NCI-H2196 (cell line): ENCODE results near the gene RPL36.

Experiments used
- DNase-seq: peaks from one replicate; lab custom pipeline; 2025; ENCODE audit not compliant: unreplicated experiment; lab: John Stamatoyannopoulos, UW

The RPL36 gene

GRCh38 chr19:5673752-5674151 lies 16.3 kb upstream of the RPL36 start:
- DNase-seq, result no peak

- no peak for DNase-seq
Observed at GRCh38 chr19:5674714-5675113, 15.4 kb upstream of the RPL36 start.

GRCh38 chr19:5676105-5676771 lies 13.9 kb upstream of the RPL36 start:
- DNase-seq, result no peak

- DNase-seq, result no peak
Observed at GRCh38 chr19:5676772-5677105, 13.4 kb upstream of the RPL36 start.

GRCh38 chr19:5677136-5677535 lies 13.0 kb upstream of the RPL36 start:
- DNase-seq, result no peak

- DNase-seq, result no peak
Observed at GRCh38 chr19:5677580-5677979, 12.5 kb upstream of the RPL36 start.

GRCh38 chr19:5678071-5678718 lies 11.9 kb upstream of the RPL36 start:
- DNase-seq, result no peak

GRCh38 chr19:5679289-5680083 lies 10.6 kb upstream of the RPL36 start:
- no peak for DNase-seq

- DNase-seq, result no peak
Observed at GRCh38 chr19:5680084-5680436, 10.0 kb upstream of the RPL36 start.

- DNase-seq, result peak; percentile 98
Observed at GRCh38 chr19:5680437-5681368, 9.4 kb upstream of the RPL36 start, which contains the start of the genes HSD11B1L and MICOS13. TSS of gene HSD11B1L (plus strand) at chr19:5681027. CDS start at chr19:5684833, 3,806 bp downstream. TSS of gene MICOS13 (minus strand) at chr19:5680516. CDS start at chr19:5680486, 30 bp downstream.

GRCh38 chr19:5681391-5682106 lies 8.5 kb upstream of the RPL36 start:
- DNase-seq, result no peak

- DNase-seq, result no peak
Observed at GRCh38 chr19:5682107-5682482, 8.0 kb upstream of the RPL36 start.

- DNase-seq, result no peak
Observed at GRCh38 chr19:5683177-5683886, 6.8 kb upstream of the RPL36 start.

- DNase-seq, result no peak
Observed at GRCh38 chr19:5684694-5685430, 5.2 kb upstream of the RPL36 start.

GRCh38 chr19:5686326-5686646 lies 3.8 kb upstream of the RPL36 start:
- no peak for DNase-seq

- DNase-seq, result peak; percentile 96
Observed at GRCh38 chr19:5686647-5687359, 3.3 kb upstream of the RPL36 start.

GRCh38 chr19:5687360-5688198 lies 2.5 kb upstream of the RPL36 start:
- DNase-seq, result no peak
